HG03378 (cell line): Measurements from ENCODE around the gene ITPRIPL2.
A peak's percentile ranks its signal among the peaks of the same experiment; 100 is the strongest.

Source experiments
- ATAC-seq: cut with Tn5 transposase; IDR thresholded peaks from one replicate; pipeline ENCODE4 v1.9.1; 2021; ENCODE audit warnings: mild to moderate bottlenecking, moderate library complexity; ENCODE audit not compliant: unreplicated experiment

ITPRIPL2 gene

DNA sequence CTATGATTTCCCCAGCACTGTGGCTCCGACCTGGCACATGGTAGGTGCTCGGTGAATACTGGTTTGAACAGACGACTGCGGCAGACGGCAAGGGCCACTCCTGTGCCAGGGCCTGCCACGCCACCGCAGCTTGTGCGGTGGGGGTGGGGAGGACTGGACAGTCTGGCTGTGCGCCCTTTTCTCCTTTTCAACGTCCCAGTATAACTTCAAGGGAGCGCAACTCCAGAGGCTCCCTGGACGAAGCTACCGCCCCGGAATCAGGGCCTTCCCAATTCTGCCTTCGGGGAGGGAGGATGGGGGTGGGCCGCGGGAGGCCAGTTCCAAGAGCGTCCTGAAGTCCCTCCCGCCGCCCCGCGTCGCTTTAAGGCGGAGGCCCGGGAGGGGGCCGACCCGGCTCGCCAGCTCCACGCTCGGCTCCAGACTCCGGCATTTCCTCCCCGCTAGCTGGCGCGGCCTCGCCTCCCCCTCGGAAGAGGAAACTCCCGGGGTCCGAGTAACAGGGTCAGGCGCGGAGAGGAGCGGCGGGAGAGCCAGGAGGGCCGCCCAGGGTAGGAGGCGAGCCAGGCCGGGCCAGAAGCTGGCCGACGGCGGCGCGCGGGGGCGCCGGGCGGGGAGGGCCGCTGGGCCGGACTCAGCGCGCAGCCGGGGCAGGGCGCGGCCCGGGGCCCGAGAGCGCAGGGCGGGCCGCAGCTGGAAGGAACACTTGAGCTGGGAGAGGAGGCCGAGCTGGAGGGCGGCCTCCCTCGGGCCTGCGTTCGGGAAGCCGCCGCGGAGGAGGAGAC lies at the start of gene ITPRIPL2:
TSS of gene ITPRIPL2 (plus strand) at position 388 of the 782 bp plus-strand sequence. CDS start 498 bp downstream, outside the sequence.
- ATAC-seq: no peak

- no peak for ATAC-seq
These were observed 46.8 kb upstream of the ITPRIPL2 start for GRCh38 chr16:19066988-19067348.

DNA sequence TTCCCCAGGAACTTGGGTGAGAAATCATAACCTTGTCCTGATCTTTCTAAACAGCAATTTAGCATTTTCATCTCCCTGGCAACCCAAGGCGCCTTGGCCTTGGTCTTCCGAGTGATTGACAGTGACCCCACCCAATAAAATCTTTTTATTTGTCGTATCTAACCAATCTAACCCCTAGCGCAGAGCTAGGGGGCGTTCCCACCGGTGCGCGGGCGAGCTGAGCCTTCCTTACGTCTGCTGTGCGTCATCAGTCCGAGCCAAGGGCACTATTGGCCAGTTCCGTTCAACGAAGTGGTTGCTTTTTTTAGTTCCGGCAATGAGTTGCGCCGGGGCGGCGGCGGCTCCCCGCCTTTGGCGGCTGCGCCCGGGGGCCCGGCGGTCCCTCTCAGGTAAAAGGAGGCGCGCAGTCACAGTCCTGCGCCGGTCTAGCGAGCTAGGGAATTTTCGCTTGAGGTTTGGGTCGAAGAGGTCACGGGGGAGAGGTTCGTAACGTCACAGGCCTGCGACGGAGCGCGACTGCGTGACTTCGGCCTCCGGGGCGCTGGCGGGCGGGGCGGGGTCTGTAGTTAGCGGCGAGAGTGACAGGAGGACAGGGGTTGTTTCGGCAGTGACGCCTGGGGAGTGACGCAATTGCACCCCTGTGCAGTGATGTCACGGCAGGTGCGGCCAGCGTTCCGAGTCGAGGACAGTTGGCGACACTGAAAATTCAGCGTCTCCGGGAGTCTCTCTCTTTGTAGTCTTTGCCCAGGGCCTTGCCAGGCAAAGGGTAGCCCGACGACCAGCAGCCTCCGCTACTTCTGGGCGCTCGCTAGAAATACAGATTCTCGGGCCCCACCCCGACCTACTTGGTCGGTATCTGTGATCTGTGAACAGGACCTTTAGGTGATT lies 46.2 kb upstream of the ITPRIPL2 start, which contains the start of gene COQ7:
TSS of gene COQ7 (plus strand) at position 266 of the 888 bp plus-strand sequence. CDS start at position 317, 51 bp downstream.
- peak; percentile 88 for ATAC-seq

DNA sequence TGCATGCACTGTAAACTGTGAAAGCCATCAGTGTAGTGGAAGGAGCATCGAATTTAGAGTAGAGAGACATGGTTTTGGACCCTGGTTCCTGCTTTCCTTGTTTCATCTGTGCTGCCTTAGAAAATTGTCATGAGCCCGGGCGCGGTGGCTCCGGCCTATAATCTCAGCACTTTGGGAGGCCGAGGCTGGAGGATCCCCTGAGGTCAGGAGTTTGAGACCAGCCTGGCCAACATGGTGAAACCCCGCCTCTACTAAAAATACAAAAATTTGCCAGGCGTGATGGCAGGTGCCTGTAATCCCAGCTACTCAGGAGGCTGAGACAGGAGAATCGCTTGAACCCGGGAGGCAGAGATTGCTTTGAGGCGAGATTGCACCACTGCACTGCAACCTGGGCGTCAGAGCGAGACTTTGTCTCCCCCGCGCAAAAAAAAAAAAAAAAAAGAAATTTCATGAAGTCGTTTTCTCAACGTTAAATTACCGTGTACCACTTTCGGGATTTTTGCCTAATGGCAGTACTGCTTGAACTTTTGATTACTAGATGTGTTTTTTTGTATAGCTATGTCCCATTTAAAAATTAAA lies 45.4 kb upstream of the ITPRIPL2 start:
- ATAC-seq: no peak

DNA sequence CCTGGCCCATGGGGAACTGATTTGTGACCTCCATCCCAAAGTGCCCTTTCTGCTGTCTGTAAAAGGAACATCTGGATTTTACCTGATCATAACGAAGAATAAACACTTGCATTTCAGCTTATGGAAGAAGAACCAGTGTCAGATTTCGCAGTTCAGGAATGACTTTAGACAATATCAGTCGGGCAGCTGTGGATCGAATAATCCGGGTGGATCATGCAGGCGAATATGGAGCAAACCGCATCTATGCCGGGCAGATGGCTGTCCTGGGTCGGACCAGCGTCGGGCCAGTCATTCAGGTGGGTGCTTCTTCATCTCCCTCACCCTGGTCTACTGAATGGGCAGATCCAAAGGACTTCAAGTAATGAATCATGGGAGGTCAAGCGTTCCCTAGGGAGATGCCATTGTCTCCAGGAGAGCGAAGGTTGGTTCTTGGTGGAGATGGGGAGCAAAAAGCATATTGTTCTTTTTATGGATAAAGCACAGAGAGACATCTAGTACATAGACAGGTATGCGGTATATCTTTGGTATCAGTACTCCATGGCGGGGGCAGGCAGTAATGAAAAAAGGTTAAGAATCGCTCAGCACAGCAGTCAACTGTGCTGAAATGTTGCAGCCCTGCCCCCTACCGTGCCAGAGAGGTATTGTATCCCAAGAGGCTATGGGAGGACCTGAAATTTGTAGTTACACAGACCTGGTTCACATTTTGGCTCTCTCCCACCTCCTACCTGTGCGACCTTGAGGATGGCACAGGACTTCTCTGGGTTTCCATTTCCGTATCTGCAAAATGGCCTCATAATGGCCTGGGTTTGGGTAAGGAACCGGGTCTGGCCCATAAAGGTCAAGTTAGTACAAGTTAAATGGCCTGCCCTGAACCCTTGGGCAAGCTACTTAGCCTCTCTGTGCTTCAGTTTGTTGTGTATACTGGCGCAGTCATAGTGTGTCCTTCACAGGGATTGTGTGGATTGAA lies 41.7 kb upstream of the ITPRIPL2 start:
- ATAC-seq: no peak

DNA sequence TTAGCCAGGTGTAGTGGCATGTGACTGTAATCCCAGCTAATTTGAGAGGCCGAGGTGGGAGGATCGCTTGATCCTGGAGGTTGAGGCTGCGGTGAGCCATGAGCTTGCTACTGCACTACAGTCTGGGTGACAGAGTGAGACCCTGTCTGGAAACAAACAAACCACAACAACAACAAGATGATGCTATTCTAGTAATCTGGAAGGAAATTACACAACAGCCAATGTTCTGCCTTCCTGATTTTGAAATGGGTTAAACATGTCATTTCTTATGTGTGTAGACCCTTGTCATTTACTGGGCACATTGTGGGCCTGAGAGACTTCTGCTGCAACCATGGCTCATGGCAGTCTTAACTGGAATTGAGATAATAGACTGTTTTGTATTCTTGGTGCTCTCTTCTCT lies 40.4 kb upstream of the ITPRIPL2 start:
- no peak for ATAC-seq

DNA sequence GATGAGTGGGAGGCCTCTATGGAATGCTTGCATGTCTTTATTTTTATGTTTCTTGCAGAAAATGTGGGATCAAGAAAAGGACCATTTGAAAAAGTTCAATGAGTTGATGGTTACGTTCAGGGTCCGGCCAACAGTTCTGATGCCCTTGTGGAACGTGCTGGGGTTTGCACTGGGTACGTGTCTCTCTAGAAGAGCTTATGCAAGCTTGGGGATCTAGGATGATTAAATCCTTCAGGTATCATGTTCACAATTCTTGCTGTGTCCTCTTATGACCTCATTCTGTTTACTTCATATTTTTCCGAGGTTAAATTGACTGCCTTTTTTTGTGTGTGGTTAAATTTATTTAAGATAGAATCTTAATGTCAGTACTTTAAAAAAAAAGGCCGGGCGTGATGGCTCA lies 39.9 kb upstream of the ITPRIPL2 start:
- ATAC-seq: no peak

DNA sequence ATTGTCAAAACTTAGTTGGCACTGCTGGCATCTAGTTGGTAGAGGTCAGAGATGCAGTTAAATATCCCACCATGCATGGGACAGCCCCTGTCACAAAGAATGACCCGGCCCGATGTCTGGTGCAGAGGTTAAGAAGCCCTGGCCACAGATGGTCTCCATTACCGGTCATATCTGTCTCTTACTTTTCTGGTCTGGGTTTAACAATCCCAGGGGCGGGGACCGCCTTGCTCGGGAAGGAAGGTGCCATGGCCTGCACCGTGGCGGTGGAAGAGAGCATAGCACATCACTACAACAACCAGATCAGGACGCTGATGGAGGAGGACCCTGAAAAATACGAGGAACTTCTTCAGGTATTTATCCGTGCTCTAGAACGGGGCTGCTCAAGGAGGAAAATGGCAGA lies 38.3 kb upstream of the ITPRIPL2 start:
- no peak for ATAC-seq

DNA sequence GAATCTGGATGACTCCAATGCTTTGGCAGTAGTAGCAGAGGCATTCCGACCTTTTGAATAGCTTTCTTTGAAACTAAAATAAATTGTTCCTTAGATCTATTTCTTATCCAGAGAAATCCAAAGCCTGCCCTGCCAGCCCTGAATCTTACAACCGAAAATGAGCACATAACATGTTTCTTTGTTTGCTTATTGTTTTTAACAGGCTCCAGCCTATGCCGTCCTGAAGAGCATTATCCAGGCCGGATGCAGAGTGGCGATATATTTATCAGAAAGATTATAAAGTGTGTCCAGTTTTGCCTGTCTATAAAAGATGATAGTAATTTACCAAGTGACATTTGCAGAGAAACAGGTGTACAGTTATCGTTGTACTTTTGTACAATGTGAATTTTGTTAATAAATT lies 35.9 kb upstream of the ITPRIPL2 start:
- no peak for ATAC-seq

- ATAC-seq: no peak
These were observed 30.1 kb upstream of the ITPRIPL2 start for GRCh38 chr16:19083670-19084069.

GRCh38 chr16:19084139-19084538 lies 29.6 kb upstream of the ITPRIPL2 start:
- ATAC-seq: no peak

- no peak for ATAC-seq
These were observed 28.9 kb upstream of the ITPRIPL2 start for GRCh38 chr16:19084879-19085278.

GRCh38 chr16:19085679-19086200 lies 28.0 kb upstream of the ITPRIPL2 start:
- no peak for ATAC-seq

DNA sequence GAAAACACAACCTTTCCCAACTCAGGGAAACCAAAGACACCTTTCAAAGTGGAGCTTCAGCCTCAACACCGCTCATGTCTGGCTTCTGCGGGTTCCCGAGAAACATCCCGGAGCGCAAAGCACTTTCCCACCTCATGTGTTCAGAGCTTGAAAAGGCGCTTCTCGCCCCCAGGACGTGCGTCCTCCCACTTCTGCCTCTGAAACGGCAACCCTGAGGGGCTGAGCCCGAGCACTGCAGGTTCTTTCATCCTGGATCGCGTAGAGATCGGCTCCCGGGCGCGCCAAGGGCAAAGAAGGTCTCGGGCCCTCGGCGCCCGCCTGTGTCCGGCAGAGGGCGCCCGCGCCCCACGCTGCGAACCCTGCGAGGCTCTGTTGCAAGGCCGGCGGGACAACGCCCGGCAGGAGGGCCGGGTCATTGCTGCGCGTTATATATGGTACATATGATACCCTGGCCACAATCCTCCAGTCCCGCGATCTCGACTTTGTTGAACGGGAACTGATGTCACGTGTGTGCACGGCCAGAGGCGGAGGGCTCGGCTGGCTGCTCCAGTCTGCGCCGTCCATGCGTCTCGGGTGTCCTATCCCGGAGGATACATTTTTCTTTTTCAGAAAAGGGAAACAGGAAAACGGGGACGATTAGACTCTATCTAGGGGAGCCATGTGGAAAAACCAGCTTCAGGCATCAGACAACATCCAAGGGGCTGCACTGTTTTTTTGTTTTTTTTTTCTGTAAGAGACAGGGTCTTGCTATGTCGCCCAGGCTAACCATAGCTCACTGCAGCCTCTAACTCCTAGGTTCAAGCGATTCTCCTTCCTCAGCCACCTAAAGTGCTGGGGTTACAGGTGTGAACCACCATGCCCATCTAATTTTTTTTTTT lies 27.2 kb upstream of the ITPRIPL2 start:
- no peak for ATAC-seq

DNA sequence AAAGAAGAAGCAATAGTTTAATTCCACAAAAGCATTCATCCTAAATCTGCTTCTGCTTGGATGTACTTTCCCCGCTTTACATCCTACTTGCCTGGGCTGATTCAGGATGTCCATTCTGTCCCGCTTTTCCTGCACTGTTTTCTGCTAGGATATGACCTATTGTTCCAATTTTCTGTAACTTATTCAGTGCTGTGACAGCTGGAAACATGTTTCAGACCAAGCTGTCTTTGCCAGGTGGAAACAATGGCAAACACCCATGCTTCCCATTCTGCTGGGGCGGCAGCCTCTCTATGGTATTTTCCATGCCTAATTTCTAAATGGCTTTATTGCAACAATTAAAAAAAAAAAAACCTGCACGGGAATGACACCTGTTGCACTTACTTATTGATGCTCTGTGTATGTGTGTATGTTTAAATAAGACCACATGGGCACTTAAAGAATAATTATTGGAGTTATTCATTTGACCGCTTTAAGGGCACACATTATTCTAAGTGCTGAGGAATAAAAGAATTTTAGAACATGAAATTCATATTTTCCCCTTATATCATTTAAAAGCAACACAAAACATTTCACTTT lies 25.3 kb upstream of the ITPRIPL2 start:
- ATAC-seq: no peak

GRCh38 chr16:19089410-19089955 lies 24.3 kb upstream of the ITPRIPL2 start:
- no peak for ATAC-seq

DNA sequence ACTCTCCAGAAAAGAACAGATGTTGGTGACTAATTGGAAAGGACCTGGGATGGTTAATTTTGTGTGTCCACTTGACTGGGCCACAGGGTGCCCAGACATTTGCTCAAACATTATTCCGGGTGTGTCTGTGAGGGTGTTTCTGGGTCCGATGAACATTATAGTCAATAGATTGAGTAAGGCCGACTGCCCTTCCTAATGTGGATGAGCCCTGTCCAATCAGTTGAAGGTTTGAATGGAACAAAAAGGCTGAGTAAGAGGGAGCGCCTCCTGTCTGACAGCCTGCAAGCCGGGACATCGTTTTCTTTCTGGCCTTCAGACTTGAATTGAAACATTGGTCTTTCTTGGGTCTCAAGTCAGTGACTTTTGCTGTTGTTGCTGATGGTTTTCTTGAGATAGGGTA lies 22.8 kb upstream of the ITPRIPL2 start:
- no peak for ATAC-seq

GRCh38 chr16:19092653-19093410 lies 20.9 kb upstream of the ITPRIPL2 start:
- ATAC-seq: no peak
